HG02885 (cell line): ENCODE measurements around the gene PUS1.
"Not testable (repeated sequence)": the region's sequence is repeated elsewhere in the genome, so short reads cannot be mapped to it uniquely, and the experiment has no call there.

Experiments
- ATAC-seq: cut with Tn5 transposase; IDR thresholded peaks from one replicate; pipeline ENCODE4 v1.9.1; 2021; ENCODE audit warnings: mild to moderate bottlenecking; ENCODE audit not compliant: unreplicated experiment, poor library complexity

PUS1 gene

GRCh38 chr12:131928711-131929580 lies at the start of gene PUS1:
PUS1 (plus strand) TSS chr12:131929276; CDS start chr12:131929723, 447 bp downstream.
- ATAC-seq = peak; percentile 68

- no peak for ATAC-seq
Observed at GRCh38 chr12:131882804-131883520, 46.1 kb upstream of the PUS1 start.

DNA sequence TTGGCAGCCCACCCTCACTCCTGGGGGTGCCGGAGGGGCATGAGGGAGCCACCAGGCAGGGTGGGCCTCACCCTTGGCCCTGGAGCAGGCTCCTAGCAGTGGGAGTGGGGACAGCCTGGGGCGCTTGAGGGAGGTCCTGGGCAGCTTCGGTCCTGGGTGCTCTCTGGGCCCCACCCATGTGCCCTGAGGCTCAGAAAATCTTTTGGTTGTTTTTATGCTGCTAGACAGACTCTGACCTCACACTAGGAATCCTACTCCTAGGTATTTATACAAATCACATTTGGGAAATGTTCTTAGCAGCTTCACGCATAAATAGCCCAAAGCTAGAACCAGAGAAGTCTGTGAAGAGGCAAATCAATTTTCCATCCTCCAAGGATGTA lies 45.6 kb upstream of the PUS1 start:
- no peak for ATAC-seq

- not testable (repeated sequence) for ATAC-seq
Observed at GRCh38 chr12:131885076-131885475, 44.0 kb upstream of the PUS1 start.

DNA sequence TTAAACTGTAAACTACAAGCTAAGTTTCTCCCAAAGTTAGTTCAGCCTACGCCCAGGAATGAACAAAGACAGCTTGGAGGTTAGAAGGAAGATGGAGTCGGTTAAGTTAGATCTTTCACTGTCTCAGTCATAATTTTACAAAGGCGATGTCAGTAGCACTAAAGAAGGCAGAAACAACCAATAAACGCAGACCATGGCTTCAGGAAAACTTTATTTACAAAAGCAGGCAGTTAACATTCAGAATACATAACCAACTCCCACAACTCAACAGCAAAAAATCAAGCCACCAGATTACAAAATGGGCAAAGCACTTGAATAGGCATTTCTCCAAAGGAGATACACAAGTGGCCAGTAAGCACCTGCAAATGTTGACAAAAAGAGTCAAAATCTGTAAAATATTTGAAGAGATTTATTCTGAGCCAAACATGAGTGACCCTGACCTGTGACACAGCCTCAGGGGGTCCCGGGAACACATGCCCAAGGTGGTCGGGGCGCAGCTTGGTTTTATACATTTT lies 43.5 kb upstream of the PUS1 start:
- no peak for ATAC-seq

- ATAC-seq = not testable (repeated sequence)
Observed at GRCh38 chr12:131891722-131892121, 37.4 kb upstream of the PUS1 start.

DNA sequence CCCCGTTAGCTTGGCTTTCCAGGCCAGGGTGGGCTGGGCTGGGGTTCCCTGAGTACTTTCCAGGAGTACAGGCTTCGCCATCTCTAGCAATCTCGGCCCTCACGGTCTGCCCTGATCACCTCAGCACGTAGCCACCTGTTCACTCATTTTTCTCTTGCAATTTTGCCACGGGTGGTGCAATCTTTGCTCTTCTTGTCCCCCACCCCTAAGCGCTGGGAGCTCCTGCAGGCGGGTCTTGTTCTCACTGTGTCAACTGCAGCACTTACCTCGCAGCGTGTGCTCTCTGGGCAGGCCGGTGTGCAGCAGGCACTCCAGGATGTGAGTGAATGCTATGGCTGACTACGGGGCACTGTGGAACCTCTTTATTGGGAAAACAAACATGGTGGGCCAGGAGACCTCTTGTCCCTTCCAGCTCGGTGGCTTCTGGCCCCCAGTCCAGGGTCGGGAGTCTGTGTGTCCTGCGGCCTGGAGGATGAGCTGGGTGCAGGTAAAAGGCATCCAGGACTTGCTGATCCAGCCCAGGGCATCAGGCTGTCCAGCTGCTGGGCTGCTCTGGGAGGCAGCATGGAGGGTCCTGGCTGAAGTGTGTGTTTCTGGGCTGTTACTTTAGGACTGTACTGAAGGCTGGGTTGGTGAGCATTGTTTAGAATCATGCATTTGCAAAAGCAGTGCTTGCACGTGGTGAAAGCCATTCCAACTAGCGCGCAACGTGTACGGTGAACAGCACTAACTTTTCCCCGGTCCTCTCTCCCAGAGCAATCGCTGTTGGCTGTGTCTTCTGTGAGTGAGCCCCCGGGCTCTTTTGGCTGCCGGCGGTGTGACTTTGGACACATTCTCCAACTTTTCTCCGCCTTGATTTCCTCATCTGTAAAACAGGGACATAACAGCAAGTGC lies 36.1 kb upstream of the PUS1 start:
- no peak for ATAC-seq

GRCh38 chr12:131893605-131894312 lies 35.3 kb upstream of the PUS1 start:
- no peak for ATAC-seq

DNA sequence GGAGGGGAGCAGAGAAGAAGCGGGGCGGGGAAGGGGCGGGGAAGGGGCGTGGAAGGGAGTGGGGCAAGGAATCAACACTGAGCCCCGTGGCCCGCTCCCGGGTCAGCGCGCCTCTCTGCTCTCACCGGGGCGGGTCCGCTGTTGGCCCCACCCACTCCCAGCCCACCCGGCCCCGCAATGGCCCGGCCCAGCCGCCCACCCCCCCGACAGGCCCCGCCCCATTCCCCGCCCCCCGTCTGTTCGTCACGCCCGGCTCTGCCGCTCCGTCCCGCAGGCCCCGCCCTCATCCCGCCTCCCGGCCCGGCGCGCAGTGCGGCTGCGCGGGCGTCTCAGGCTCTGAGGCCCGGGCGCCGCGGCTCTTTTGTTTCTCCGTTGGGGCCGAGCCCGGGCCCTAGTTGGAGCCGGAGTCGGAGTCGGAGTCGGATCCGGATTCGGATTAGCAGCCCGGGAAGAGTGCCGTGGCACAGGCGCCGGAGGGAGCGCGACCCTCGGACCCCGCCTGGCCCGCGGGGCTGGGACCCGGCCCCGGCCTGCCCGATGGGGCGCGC lies 34.7 kb upstream of the PUS1 start, which contains the start of gene ULK1:
TSS of gene ULK1 (plus strand) at position 310 of the 548 bp plus-strand sequence. CDS start 380 bp downstream, outside the sequence.
- peak; percentile 83 for ATAC-seq

DNA sequence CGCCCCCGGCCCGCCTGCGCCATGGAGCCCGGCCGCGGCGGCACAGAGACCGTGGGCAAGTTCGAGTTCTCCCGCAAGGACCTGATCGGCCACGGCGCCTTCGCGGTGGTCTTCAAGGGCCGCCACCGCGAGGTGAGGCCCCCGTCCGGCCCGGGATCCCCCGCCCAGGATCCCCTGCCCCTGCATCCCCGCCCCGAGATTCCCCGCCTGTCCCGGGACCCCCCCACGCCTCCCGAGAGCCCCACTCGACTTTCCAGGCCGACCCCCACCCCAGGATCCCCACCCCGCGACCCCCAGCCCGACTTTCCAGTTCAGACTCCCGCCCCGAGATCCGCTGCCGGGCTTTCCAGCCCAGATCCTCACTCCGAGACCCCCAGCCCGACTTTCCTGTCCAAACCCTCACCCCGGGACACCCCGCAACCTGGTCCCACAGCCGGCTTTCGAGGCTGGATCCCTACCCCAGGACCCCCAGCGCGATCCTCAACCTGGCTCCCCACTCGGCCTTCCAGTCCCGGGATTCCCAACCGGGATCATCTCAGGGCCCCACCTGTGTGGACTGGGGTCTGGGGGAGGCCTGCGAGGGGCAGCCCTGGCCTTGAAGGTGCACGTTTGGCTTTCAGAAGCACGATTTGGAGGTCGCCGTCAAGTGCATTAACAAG lies 34.0 kb upstream of the PUS1 start:
- ATAC-seq = no peak

DNA sequence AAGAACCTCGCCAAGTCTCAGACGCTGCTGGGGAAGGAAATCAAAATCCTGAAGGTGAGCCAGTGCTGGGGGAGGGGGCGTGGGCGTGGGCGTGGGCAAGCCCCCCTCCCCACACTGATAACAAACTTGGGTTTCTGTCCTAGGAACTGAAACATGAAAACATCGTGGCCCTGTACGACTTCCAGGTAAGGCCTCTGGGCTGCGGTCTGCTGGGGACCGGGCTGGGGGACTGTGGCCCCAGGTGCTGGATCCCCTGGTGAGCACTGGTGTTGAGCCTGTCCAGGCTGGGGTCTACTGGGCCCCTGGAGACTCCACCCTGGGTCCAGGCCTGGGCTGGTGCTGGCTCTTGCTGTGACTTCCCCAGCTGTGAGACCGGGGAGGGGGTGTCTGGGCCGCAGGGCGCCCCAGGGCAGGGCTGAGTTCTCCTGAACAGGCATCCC lies 33.4 kb upstream of the PUS1 start:
- ATAC-seq = peak; percentile 15

GRCh38 chr12:131896080-131896810 lies 32.8 kb upstream of the PUS1 start:
- ATAC-seq = peak; percentile 68

DNA sequence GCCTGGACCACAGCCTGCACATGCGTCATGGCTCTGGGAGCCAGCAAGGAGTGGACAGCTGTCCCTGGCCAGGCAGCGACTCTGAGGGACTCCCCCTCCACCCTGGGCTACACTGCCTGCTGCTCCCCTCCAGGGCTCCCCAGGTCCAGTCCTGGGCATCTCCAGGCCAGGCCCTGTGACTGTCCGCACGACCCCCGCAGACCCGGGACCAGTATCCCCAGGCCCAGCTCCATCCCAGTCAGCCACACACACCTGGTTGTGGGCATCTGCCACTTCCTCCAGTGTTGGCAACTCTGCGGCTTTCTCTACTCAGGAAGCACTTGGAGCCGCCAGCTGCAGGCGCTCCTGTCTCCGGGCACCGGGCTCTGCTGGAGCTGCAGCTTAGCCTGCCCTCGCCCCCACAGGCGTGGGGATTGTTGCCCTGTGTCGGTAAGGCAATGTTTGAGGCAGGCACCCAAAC lies 32.2 kb upstream of the PUS1 start:
- no peak for ATAC-seq

DNA sequence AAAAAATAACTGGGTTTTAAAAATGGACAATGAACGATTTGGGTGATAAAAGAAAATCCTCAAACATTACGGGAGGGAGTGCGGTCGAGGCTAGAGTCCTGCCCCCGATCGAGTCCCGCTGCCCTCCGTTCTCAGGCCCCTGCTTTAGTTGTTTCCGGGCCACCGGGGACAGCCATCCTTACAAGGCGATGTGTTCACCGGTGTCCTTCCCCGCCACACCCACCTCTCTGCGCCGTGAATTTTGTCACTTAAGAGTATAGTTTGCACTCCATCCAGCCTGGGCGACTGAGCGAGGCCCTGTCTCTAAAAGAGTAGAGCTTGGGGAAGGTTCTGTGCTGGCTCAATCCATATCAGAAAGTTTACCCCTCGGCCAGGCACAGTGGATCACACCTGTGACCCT lies 31.8 kb upstream of the PUS1 start:
- no peak for ATAC-seq

GRCh38 chr12:131897875-131898274 lies 31.2 kb upstream of the PUS1 start:
- ATAC-seq = no peak

- no peak for ATAC-seq
Observed at GRCh38 chr12:131900397-131900796, 28.7 kb upstream of the PUS1 start.

DNA sequence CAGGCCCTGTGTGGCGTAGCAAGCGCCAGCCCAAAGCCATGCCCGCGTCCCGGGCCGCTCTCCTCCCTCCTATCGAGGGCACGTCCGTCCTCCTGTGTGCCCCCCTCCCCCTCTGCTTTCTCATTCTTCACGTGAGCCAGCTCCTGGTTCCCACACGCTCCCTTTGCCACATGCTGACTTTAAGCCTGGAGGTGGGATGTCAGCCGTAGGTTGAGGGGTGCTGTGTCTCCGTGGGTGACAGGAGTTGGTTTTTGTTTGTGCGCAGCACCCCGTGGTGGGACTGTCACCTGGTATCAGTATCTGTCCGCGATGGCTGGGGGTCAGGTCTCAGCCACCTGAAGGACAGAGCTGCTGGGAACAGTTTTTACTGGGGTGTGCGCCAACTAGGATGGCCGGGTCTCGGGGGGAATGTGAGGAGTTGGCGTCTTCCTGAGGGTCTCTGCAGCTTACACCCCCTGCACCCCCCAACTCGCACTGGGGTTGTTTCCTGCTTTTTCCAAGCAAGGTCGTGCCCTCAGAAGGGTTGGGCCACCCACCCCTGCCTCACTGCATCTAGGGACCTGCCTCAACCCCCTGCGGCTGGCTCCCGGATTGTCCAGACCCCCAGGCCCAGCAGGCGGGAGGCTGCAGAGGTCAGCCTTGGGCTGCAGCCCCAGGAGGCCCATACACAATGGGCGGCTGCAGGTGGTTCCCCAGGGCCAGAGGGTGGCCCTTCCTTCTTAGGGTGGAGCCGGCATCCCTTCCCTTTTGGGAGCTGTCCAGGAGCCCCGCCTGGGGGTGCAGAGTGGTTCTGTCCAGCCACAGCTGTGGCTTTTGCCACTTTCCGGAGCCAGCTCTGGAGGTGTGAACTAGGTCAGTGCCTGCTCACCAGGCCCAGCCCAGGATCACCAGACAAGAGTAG lies 27.4 kb upstream of the PUS1 start:
- ATAC-seq = no peak
